ENCODE data around the gene CDK14.

CDK14 gene

DNA sequence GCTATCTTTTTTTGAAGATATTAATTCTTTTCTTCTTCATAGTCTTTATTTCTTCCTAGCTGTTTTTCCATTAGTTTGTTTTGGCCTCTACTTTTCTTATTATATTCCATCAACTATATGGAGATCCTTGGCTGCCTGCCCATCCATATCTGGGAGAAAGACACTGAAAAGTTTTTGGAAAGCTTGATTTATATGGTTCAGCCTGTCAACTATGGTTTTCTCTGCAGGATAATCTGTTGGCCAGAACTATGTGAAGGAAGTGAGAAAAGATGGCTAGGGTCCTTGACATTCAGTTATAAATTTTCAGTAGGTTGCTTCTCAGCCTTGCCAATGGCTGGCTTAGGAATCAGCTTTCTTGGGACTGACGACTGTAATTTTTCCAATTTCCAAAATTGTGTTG, 10.0 kb upstream of the CDK14 start:
- DNase-seq: no peak
- H3K36me3 Mint-ChIP-seq (ENCODE audit: low read depth): no peaks in the 10 kb centered on the region
- H3K27me3 Mint-ChIP-seq: peaks cover under 1% of the 10 kb centered on the region
- H3K27ac Mint-ChIP-seq: no peak overlapping the region
- H3K4me1 Mint-ChIP-seq (ENCODE audit: low read depth): no peaks in the 10 kb centered on the region
- H3K9me3 Mint-ChIP-seq: no peaks in the 10 kb centered on the region
- no peak overlapping the region for H3K4me3 Mint-ChIP-seq

DNA sequence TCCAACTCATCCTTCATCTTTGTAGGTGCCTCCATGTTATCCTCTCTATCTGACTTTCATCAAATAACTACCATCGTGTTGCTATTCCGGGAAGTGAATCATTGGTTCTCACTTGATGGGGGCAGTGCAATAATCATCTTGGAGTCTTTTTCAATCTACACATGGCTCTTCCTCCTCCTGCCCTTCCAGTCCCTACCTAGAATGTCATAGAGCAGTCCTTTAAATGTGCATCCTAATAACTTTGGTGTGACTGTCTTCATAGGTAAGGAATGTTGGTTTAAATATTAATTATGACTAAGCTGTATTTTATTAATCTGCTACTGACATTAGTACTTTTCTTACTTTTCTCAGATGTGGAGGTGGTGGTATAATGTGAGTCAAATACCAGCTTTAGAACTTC, 8.4 kb upstream of the CDK14 start:
- no peak for DNase-seq
- H3K27me3 Mint-ChIP-seq: peaks cover 8% of the 10 kb centered on the region
- H3K36me3 Mint-ChIP-seq (ENCODE audit: low read depth): no peaks in the 10 kb centered on the region
- H3K4me3 Mint-ChIP-seq: no peak overlapping the region
- H3K9me3 Mint-ChIP-seq: no peaks in the 10 kb centered on the region
- no peaks in the 10 kb centered on the region for H3K4me1 Mint-ChIP-seq (ENCODE audit: low read depth)
- no peak overlapping the region for H3K27ac Mint-ChIP-seq

DNA sequence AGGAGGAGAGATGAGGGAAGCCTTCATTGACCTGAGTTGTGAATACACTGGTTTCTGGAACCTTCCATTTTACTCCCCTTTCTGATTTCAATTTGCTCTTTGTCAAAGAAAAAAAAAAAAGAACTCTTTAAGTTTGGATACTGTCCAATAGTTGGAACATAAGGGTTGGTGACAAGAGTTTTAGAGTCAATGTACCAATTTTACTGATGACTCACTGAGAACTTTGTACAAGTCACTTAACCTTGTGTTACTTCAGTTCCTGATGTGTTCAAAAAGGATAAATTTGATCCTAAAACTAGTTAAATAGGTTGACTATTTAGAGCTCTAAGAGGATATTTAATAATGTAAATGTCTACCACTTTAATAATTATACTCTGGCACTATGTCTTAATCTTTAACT, 4.1 kb upstream of the CDK14 start:
- H3K9me3 Mint-ChIP-seq: no peaks in the 10 kb centered on the region
- no peaks in the 10 kb centered on the region for H3K36me3 Mint-ChIP-seq (ENCODE audit: low read depth)
- peaks cover 40% of the 10 kb centered on the region for H3K27me3 Mint-ChIP-seq
- H3K4me1 Mint-ChIP-seq (ENCODE audit: low read depth): peaks cover 14% of the 10 kb centered on the region
- no peak for DNase-seq
- no peak overlapping the region for H3K4me3 Mint-ChIP-seq
- no peak overlapping the region for H3K27ac Mint-ChIP-seq

DNA sequence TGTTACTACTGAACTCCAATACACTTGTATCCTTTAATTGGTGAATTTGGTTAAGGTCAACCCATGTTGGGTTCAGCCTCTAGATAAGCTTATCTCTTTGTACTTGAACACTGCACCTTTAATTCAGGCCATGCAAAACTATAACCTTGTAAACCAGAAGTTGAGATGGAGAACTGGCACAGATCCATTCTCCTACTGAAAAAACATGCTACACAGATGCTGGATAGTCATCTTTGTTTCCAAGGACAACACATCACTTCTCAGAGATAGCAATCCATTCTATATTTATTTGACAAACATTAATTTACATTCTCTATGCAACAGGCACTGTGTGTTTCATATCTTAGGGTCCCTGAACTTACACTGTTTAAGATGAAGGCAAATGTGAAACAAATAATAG, 2.9 kb upstream of the CDK14 start:
- Mint-ChIP-seq H3K9me3 (no peaks in the 10 kb centered on the region), H3K36me3 (ENCODE audit: low read depth) (no peaks in the 10 kb centered on the region)

DNA sequence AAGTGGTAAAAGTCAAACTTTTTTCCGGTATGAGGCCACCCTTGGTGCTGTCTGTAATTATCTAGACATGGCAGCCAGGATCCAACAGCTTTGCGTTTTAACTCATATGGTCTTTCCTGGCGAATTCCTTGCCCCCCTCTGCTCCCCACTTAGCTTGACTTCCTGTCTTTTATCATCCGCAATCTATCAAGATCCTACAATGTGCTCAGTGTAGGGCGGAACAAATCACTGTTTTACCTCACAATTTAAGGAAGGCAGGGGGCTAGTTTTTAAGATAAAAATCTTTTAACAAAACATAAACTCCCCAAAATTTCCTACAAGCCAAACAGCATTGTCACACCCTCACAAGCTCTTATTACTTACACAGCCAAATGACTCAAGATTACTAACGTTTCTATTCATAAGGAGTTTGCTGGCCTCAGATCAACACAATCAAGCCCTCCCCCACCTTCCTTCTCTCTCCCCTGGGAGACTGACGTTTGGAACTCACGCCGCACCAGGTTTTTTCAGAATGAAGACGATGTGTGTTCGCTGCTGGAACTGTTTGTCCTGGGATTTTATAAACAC, 1.3 kb upstream of the CDK14 start:
- no peak for DNase-seq
- peaks cover 22% of the 10 kb centered on the region for H3K4me1 Mint-ChIP-seq (ENCODE audit: low read depth)
- peak overlapping the region; percentile 64 for H3K4me3 Mint-ChIP-seq
- H3K27ac Mint-ChIP-seq: no peak overlapping the region
- no peaks in the 10 kb centered on the region for H3K36me3 Mint-ChIP-seq (ENCODE audit: low read depth)
- peaks cover 64% of the 10 kb centered on the region for H3K27me3 Mint-ChIP-seq
- no peaks in the 10 kb centered on the region for H3K9me3 Mint-ChIP-seq

More for the DNA sequence above, 2.9 kb upstream of the CDK14 start:
- Mint-ChIP-seq H3K4me3 (no peak overlapping the region), H3K4me1 (ENCODE audit: low read depth) (peaks cover 22% of the 10 kb centered on the region), H3K27ac (no peak overlapping the region), H3K27me3 (peaks cover 52% of the 10 kb centered on the region)
- DNase-seq: no peak

DNA sequence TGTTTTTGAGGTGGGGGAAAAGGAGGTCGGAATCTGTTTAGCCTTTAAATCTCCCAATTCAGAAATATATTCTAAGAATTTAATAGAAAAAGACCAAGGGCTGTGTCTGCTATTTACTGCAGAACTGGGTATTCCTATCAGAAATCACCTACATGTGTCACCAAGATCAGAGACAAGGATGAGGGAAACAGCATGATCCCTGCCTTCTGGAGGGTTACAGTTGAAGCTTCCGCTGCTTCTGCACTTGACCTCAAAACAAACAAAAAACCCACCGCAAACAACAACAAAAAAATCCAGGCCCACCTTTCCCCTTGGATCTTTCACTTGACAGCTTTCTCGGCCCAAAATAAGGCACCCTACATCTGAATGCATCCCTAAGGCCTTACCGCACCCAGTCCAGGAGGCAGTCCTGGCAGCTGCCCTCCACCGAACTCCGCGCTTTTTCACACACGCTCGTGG, 750 bp upstream of the CDK14 start:
- no peak for DNase-seq
- peaks cover 70% of the 10 kb centered on the region for H3K27me3 Mint-ChIP-seq
- H3K4me1 Mint-ChIP-seq (ENCODE audit: low read depth): peaks cover 22% of the 10 kb centered on the region
- peak overlapping the region; percentile 29 for H3K27ac Mint-ChIP-seq
- H3K4me3 Mint-ChIP-seq: peak overlapping the region; percentile 64
- no peaks in the 10 kb centered on the region for H3K36me3 Mint-ChIP-seq (ENCODE audit: low read depth)
- no peaks in the 10 kb centered on the region for H3K9me3 Mint-ChIP-seq

DNA sequence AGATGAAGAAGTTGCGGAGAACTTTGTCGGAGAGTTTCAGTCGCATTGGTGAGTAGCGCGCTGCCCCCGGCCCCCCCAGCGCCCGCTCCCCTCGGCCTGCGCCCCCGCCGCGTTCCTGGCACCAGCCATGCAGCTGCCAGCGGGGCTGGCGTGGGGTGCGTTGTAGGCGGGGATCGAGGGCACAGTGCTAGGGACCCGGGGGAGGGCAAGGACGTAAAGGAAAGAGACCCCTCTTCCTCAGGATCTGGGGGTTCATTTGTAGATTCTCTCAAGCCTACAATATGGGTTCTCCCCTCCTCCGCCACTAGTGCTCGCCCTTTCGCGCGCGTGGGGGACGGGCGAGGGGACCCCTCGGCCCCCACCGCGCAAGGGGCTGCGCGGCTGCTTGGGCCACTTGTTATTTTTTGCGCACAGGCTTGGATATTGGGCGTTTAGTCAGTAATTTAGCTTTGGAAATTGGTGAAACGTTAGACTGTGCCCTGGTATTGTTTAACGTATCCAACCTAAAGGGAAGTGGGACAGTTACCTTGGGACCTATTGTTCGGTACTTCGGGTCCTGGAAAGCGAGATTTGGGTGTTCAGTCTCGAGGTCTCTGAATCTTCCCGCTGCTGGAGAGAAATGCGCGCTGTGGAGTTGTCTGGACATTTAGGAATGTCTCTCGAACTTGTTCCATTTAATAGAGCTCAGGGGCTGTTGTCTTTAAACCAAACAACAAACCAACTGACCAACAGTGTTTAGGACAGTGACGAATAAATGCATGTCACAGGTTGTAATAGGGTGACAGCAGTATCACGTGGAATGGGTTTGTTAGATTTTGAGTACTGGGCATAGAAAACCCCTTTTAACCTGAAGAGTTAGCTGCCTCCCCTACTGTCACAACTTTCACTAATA, 796 bp downstream of the CDK14 start:
- no peak overlapping the region for H3K27ac Mint-ChIP-seq
- H3K36me3 Mint-ChIP-seq (ENCODE audit: low read depth): no peaks in the 10 kb centered on the region
- H3K9me3 Mint-ChIP-seq: no peaks in the 10 kb centered on the region
- H3K4me1 Mint-ChIP-seq (ENCODE audit: low read depth): peaks cover 22% of the 10 kb centered on the region
- peaks cover 78% of the 10 kb centered on the region for H3K27me3 Mint-ChIP-seq
- H3K4me3 Mint-ChIP-seq: peak overlapping the region; percentile 75
- no peak for DNase-seq

DNA sequence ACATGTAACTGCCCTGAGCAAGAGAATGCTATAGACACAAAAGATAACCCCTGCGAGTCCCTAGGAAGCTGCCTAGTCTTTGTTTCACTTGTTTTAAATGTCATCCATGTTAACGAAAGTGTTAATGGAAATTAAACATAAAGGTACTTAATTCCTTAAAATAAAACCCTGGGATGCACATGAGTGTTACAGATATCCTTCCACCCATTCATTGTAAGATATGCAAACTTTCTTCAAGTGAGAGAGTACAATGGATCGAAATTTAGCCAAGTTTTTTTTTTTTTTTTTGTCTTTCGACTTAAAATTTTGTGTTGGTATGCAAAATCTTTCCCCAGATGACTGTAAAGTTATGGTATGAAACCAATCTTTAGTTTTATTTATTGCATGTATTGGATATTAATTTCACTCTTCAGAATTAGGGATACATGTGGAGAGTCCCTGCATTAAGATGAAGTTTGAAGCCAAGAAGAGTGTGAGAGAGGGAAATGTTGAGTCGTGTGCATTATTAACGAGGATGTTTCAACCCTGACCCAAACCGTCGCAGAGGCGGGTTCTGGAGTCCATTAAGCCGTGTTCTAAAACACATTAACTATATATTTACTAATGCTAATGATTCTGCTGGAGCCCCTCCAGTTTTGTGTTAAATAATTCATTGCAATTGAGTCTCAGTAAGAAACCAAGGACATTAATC, 1.6 kb downstream of the CDK14 start:
- DNase-seq: no peak
- H3K27ac Mint-ChIP-seq: no peak overlapping the region
- H3K27me3 Mint-ChIP-seq: peaks cover 81% of the 10 kb centered on the region
- no peaks in the 10 kb centered on the region for H3K36me3 Mint-ChIP-seq (ENCODE audit: low read depth)
- H3K9me3 Mint-ChIP-seq: no peaks in the 10 kb centered on the region
- H3K4me1 Mint-ChIP-seq (ENCODE audit: low read depth): peaks cover 22% of the 10 kb centered on the region
- H3K4me3 Mint-ChIP-seq: peak overlapping the region; percentile 62

DNA sequence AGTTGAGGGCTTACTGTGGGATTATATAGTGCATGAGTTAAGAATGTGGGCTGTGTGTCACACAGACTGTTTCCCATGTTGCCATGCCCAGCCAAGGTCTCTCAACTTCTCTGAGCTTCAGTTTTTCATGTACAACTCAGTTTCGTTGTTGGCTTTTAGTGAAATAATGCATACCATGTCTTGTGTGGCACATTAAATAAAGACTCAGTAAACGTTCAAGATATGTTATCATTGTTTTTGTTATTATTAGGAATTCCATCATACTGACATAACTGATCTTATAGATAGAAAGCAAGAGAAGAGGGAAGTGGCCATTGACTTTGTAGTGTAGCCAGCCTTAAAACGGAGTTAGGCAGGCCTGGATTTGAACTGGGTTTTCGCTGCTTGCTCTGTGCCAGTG, 2.9 kb downstream of the CDK14 start:
- H3K27me3 Mint-ChIP-seq: peaks cover 76% of the 10 kb centered on the region
- H3K9me3 Mint-ChIP-seq: no peaks in the 10 kb centered on the region
- H3K4me3 Mint-ChIP-seq: no peak overlapping the region
- H3K27ac Mint-ChIP-seq: no peak overlapping the region
- DNase-seq: no peak
- no peaks in the 10 kb centered on the region for H3K36me3 Mint-ChIP-seq (ENCODE audit: low read depth)
- peaks cover 22% of the 10 kb centered on the region for H3K4me1 Mint-ChIP-seq (ENCODE audit: low read depth)

DNA sequence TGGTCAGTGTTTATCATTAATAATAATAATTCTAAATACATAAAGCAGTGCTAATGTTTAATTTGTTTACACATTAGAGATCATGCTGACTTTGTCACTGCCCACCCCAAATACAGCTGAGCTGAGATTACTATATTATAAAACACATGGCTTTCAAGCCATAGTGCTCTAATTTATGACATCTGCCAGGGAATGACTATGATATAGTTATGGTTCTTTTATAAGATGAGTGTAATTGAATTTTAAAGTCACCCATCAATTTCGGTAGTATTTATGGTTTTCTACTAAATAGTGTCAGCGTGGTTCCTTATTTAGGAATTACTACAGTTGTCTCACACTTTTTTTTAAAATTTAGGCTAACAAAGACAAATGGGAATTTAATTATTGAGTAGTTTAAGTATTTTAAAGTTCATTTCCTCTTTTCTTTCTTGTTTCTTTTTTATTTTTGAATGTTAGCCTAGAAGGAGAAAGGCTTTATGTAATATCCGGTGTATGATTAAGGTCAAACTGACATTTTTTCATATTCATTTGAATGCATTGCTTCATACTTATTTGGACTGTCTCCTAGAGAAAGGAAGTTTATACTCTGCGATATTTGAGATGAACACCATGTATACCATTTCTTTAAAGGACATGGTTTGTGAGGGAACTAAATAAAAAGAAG, 3.9 kb downstream of the CDK14 start:
- no peak overlapping the region for H3K4me3 Mint-ChIP-seq
- peaks cover 18% of the 10 kb centered on the region for H3K4me1 Mint-ChIP-seq (ENCODE audit: low read depth)
- H3K36me3 Mint-ChIP-seq (ENCODE audit: low read depth): no peaks in the 10 kb centered on the region
- no peaks in the 10 kb centered on the region for H3K9me3 Mint-ChIP-seq
- DNase-seq: no peak
- no peak overlapping the region for H3K27ac Mint-ChIP-seq
- peaks cover 66% of the 10 kb centered on the region for H3K27me3 Mint-ChIP-seq

DNA sequence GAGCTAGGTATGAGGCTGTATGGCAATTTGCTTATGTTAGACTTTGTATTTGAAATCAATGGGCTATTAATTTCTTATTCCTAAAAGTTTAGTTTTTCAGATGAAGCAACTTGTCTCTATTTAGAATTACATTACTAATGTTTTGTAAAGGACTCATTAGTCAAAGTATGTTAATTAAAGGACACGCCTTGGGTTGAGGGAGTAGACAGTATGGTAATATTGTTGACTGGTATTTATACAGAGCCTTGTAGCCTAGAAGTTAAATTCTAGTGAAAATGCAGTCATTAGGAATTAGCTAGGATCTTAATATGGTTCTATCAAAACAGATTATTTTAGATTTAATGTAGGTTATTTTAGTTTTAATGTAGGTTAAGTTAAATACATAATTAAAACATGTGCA, 6.2 kb downstream of the CDK14 start:
- H3K9me3 Mint-ChIP-seq: no peaks in the 10 kb centered on the region
- H3K27ac Mint-ChIP-seq: no peak overlapping the region
- peaks cover 5% of the 10 kb centered on the region for H3K4me1 Mint-ChIP-seq (ENCODE audit: low read depth)
- no peaks in the 10 kb centered on the region for H3K36me3 Mint-ChIP-seq (ENCODE audit: low read depth)
- DNase-seq: no peak
- H3K4me3 Mint-ChIP-seq: no peak overlapping the region
- H3K27me3 Mint-ChIP-seq: peaks cover 55% of the 10 kb centered on the region

DNA sequence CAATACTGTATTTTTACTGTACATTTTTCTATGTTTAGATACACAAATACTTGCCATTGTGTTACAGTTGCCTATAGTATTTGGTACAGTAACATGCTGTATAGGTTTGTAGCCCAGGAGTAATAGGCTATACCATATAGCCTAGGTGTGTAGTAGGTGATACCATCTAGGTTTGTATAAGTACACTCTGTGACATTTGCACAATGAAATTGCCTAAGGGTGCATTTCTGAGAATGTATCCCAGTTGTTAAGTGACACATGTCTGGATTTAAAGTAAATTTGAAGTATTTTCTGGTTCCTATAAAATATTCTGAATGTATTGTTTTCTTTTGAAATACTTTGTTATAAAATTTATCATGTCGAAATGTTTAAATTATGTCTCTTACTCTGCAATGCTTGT, 7.2 kb downstream of the CDK14 start:
- peaks cover 48% of the 10 kb centered on the region for H3K27me3 Mint-ChIP-seq
- H3K36me3 Mint-ChIP-seq (ENCODE audit: low read depth): no peaks in the 10 kb centered on the region
- H3K9me3 Mint-ChIP-seq: no peaks in the 10 kb centered on the region
- no peaks in the 10 kb centered on the region for H3K4me1 Mint-ChIP-seq (ENCODE audit: low read depth)
- no peak overlapping the region for H3K27ac Mint-ChIP-seq
- no peak for DNase-seq
- H3K4me3 Mint-ChIP-seq: no peak overlapping the region

DNA sequence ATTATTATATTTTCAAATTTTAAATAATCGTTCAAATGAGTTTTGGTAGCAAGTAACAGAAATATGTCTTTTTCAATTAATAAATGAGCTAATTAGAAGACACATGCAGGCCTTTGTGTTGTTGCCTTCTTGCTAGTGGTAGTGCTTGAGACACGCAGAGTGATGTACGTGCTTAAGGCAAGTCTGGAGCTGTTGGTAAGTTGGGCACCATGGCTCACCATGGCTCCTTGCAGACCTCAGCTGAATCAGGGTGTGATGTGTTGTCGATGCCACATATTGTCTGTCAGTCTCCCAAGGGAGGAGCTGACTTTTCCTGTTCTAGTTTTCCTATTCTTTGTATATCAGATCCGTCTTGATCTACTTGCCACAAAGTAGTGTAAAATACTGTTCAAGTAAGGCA, 8.3 kb downstream of the CDK14 start:
- no peaks in the 10 kb centered on the region for H3K9me3 Mint-ChIP-seq
- no peak for DNase-seq
- no peak overlapping the region for H3K27ac Mint-ChIP-seq
- H3K36me3 Mint-ChIP-seq (ENCODE audit: low read depth): no peaks in the 10 kb centered on the region
- H3K4me3 Mint-ChIP-seq: no peak overlapping the region
- no peaks in the 10 kb centered on the region for H3K4me1 Mint-ChIP-seq (ENCODE audit: low read depth)
- H3K27me3 Mint-ChIP-seq: peaks cover 41% of the 10 kb centered on the region

DNA sequence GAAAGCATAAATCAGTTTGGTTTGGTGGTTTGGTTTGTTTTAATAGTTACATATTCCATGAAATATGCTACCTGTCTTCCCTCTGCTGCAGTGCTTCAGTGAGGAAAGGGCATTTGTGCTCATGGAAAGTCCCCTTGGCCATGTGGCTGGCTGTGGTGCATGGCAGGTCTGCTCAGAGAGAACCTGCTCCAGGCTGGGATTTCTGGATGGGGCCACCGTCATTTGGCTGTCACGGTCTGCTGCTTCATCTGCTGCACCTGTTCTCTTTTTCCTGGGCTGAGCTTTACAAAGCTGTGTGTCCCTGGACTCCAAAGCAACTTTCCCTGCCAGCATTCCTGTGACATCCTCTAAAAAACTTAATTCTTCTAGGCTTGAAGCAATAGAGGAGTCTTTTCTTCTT, 8.9 kb downstream of the CDK14 start:
- peaks cover 38% of the 10 kb centered on the region for H3K27me3 Mint-ChIP-seq
- no peaks in the 10 kb centered on the region for H3K4me1 Mint-ChIP-seq (ENCODE audit: low read depth)
- H3K4me3 Mint-ChIP-seq: no peak overlapping the region
- H3K9me3 Mint-ChIP-seq: no peaks in the 10 kb centered on the region
- H3K27ac Mint-ChIP-seq: no peak overlapping the region
- H3K36me3 Mint-ChIP-seq (ENCODE audit: low read depth): no peaks in the 10 kb centered on the region
- no peak for DNase-seq

Data from activated T-cell treated with anti-CD3 and anti-CD28 coated beads, Interleukin-2, amount 50 U/mL, for 24 hours (primary cell).